ENCODE measurements around the gene CCDC13. TPM values are rescaled to one million over a fixed set of nuclear protein-coding genes. Genes with fewer than 3 reads are reported as not detected.

CCDC13 gene
- total and polyA plus RNA-seq, 4 donors, result 1.2 to 3.1 (median 1.9) TPM

GRCh38 chr3:42764115-42764514 is 8.9 kb downstream of the CCDC13 start:
- H3K4me3 ChIP-seq (ENCODE audit: low read length in 2 of 2), result no peak overlapping the region
- no peaks in the 10 kb centered on the region for H3K36me3 ChIP-seq (ENCODE audit: control insufficient read depth in 1 of 2, insufficient read depth in 2 of 2, low read length in 1 of 2)
- no peaks in the 10 kb centered on the region for H3K4me1 ChIP-seq (ENCODE audit: control insufficient read depth in 1 of 2, insufficient read depth in 2 of 2, low read length in 2 of 2)
- no peak for ATAC-seq (ENCODE audit: low FRiP score)
- H3K27me3 ChIP-seq (ENCODE audit: control insufficient read depth in 1 of 2, insufficient read depth in 2 of 2, low read length in 1 of 2), result no peaks in the 10 kb centered on the region
- intact Hi-C loops (cut with DNase I), result no loop called here
- H3K9me3 ChIP-seq (ENCODE audit: control insufficient read depth, low read length), result no peaks in the 10 kb centered on the region
- WGBS, 2 donors, result 92 to 97% methylated on average over 3 of the region's 3 CpGs
- H3K27ac ChIP-seq (ENCODE audit: low read depth in 1 of 2, low read length in 2 of 2), result no peak overlapping the region
- DNase-seq, result no peak

DNA sequence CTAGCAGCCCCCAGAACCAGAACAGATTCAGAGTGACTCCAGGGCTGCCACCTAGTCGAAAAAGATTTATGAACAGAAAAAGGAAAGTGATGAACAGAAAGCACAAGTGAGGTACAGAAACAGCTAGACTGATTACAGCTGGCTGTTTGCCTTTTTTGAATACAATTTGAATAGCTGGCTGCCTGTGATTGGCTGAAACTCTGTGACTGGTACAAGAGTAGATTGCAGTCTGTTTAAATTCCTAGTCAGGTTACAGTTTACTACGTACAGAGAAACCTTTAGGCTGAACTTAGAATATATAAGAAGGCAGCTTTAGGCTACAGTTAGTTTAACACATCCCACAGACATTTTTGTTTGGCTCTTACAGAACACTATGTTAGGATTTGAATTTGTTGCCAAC is 10.0 kb downstream of the CCDC13 start:
- no peak overlapping the region for H3K4me3 ChIP-seq (ENCODE audit: low read length in 2 of 2)
- no peak for ATAC-seq (ENCODE audit: low FRiP score)
- WGBS, 2 donors, result 0 to 10% methylated on average over 2 of the region's 2 CpGs
- no peak for DNase-seq
- no peaks in the 10 kb centered on the region for H3K36me3 ChIP-seq (ENCODE audit: control insufficient read depth in 1 of 2, insufficient read depth in 2 of 2, low read length in 1 of 2)
- H3K9me3 ChIP-seq (ENCODE audit: control insufficient read depth, low read length), result no peaks in the 10 kb centered on the region
- no peaks in the 10 kb centered on the region for H3K4me1 ChIP-seq (ENCODE audit: control insufficient read depth in 1 of 2, insufficient read depth in 2 of 2, low read length in 2 of 2)
- H3K27ac ChIP-seq (ENCODE audit: low read depth in 1 of 2, low read length in 2 of 2), result no peak overlapping the region
- intact Hi-C loops (cut with DNase I), result no loop called here
- no peaks in the 10 kb centered on the region for H3K27me3 ChIP-seq (ENCODE audit: control insufficient read depth in 1 of 2, insufficient read depth in 2 of 2, low read length in 1 of 2)

- peak; percentile 26 for ATAC-seq (ENCODE audit: low FRiP score)
- H3K4me3 ChIP-seq (ENCODE audit: low read length in 2 of 2), result no peak overlapping the region
- H3K4me1 ChIP-seq (ENCODE audit: control insufficient read depth in 1 of 2, insufficient read depth in 2 of 2, low read length in 2 of 2), result no peaks in the 10 kb centered on the region
- H3K27ac ChIP-seq (ENCODE audit: low read depth in 1 of 2, low read length in 2 of 2), result no peak overlapping the region
- intact Hi-C loops (cut with DNase I), result no loop called here
- no peaks in the 10 kb centered on the region for H3K9me3 ChIP-seq (ENCODE audit: control insufficient read depth, low read length)
- no peaks in the 10 kb centered on the region for H3K27me3 ChIP-seq (ENCODE audit: control insufficient read depth in 1 of 2, insufficient read depth in 2 of 2, low read length in 1 of 2)
- no peaks in the 10 kb centered on the region for H3K36me3 ChIP-seq (ENCODE audit: control insufficient read depth in 1 of 2, insufficient read depth in 2 of 2, low read length in 1 of 2)
- DNase-seq, result no peak
- WGBS, 2 donors, result 89% methylated on average over 6 of the region's 6 CpGs
Measured at GRCh38 chr3:42762046-42762724, 10.9 kb downstream of the CCDC13 start.

DNA sequence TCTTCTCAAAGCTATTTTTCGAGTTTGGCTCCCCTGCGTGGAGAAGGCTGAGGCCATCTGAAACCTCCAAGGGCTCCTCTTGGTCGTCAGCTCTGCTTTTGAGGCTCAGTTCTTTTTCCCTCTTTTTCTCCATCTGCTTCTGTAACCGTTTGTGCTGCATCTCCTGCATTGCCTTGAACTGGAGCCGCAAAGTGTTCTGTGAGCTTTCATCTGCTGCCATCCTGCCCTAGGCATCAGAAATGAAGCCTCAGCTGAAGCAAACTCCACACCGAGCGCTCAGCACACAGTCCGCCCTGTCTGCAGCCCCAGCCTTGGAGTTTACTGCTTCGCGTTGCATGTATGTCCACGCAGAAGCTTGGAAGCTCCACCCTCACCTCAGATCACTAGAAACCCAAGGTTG is 14.9 kb downstream of the CCDC13 start:
- WGBS, 2 donors, result 89 to 91% methylated on average over 11 of the region's 11 CpGs
- Histone ChIP-seq H3K4me3 (ENCODE audit: low read length in 2 of 2) (no peak overlapping the region), H3K36me3 (ENCODE audit: control insufficient read depth in 1 of 2, insufficient read depth in 2 of 2, low read length in 1 of 2) (no peaks in the 10 kb centered on the region), H3K9me3 (ENCODE audit: control insufficient read depth, low read length) (no peaks in the 10 kb centered on the region), H3K4me1 (ENCODE audit: control insufficient read depth in 1 of 2, insufficient read depth in 2 of 2, low read length in 2 of 2) (no peaks in the 10 kb centered on the region), H3K27me3 (ENCODE audit: control insufficient read depth in 1 of 2, insufficient read depth in 2 of 2, low read length in 1 of 2) (no peaks in the 10 kb centered on the region), H3K27ac (ENCODE audit: low read depth in 1 of 2, low read length in 2 of 2) (no peak overlapping the region)
- intact Hi-C loops (cut with DNase I), result no loop called here
- DNase-seq (no peak), ATAC-seq (ENCODE audit: low FRiP score) (no peak)

DNA sequence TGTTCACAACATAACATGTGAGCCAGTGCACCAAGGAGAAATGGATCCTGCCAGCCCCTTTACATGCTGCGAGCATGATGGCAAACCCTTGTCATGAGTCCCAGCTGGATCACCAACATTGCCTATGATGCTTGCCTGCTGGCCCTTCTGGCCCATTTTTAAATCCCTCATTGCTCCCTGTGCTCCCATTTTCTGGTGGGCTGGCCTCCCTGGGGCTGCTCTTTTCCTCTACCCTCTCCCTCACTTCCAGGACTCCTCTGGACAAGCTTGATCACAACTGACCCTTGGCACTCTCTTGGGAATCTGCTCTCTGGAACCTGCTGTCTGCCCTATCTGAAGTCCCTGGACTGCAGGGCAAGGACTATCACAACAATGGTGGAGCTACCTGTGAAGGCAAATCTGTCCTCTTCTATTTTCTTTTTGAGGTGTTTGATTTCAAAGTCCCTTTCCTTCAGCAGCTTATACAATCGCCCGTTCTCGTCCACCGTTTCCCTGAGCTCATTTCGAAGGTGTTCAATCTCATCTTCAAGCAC is 16.3 kb downstream of the CCDC13 start:
- Histone ChIP-seq H3K4me1 (ENCODE audit: control insufficient read depth in 1 of 2, insufficient read depth in 2 of 2, low read length in 2 of 2) (no peaks in the 10 kb centered on the region), H3K27me3 (ENCODE audit: control insufficient read depth in 1 of 2, insufficient read depth in 2 of 2, low read length in 1 of 2) (no peaks in the 10 kb centered on the region), H3K36me3 (ENCODE audit: control insufficient read depth in 1 of 2, insufficient read depth in 2 of 2, low read length in 1 of 2) (no peaks in the 10 kb centered on the region), H3K4me3 (ENCODE audit: low read length in 2 of 2) (no peak overlapping the region), H3K9me3 (ENCODE audit: control insufficient read depth, low read length) (no peaks in the 10 kb centered on the region), H3K27ac (ENCODE audit: low read depth in 1 of 2, low read length in 2 of 2) (no peak overlapping the region)
- intact Hi-C loops (cut with DNase I), result no loop called here
- ATAC-seq (ENCODE audit: low FRiP score) (no peak), DNase-seq (no peak)
- 96 to 97% methylated on average over 6 of the region's 6 CpGs for WGBS, 2 donors

DNA sequence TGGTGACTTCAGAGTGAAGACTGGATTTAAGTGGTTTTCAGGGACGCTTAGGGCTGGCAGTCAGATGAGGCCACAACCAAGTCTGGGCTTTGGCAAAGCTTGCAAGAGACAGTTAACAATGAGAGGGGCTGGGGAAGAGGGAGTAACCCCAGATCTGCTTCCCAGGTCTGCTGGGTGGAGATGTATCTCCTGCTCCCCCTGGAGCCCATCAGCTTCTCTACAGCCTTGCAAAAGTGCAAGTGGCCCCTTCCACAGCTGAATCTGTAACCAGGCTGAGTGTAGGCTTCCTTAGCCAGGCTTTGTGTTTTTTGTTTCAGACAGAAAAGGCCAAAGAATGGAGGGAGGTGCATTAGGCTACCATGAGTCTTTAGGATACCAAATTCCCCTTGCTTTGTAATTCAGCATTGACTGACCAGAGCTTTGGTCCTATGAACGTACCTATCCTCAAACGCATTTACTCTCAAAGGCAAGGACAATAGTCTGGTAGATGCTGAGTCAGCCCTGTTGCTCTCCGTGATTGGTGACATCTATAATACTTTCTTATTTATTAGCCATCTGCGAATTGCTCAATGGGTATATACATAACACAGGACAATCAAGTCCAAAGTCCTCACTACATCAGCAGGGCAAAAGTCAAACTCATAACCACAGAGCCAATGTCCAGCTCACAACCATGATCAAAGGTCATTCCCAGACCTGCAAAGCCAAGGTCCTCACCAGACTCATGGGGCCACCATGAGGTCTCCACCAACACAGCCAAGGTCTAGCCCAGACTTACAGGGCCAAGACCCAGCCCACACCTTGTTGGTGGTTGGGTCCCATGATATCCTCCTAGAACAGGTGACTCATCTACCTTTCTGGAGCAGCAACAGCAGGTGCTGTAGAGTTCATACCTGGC is 17.1 kb downstream of the CCDC13 start:
- no peak for ATAC-seq (ENCODE audit: low FRiP score)
- no peaks in the 10 kb centered on the region for H3K36me3 ChIP-seq (ENCODE audit: control insufficient read depth in 1 of 2, insufficient read depth in 2 of 2, low read length in 1 of 2)
- DNase-seq, result no peak
- 72 to 74% methylated on average over 5 of the region's 5 CpGs for WGBS, 2 donors
- no peaks in the 10 kb centered on the region for H3K9me3 ChIP-seq (ENCODE audit: control insufficient read depth, low read length)
- H3K27me3 ChIP-seq (ENCODE audit: control insufficient read depth in 1 of 2, insufficient read depth in 2 of 2, low read length in 1 of 2), result no peaks in the 10 kb centered on the region
- H3K4me1 ChIP-seq (ENCODE audit: control insufficient read depth in 1 of 2, insufficient read depth in 2 of 2, low read length in 2 of 2), result no peaks in the 10 kb centered on the region
- no peak overlapping the region for H3K4me3 ChIP-seq (ENCODE audit: low read length in 2 of 2)
- no peak overlapping the region for H3K27ac ChIP-seq (ENCODE audit: low read depth in 1 of 2, low read length in 2 of 2)
- intact Hi-C loops (cut with DNase I), result no loop called here

DNA sequence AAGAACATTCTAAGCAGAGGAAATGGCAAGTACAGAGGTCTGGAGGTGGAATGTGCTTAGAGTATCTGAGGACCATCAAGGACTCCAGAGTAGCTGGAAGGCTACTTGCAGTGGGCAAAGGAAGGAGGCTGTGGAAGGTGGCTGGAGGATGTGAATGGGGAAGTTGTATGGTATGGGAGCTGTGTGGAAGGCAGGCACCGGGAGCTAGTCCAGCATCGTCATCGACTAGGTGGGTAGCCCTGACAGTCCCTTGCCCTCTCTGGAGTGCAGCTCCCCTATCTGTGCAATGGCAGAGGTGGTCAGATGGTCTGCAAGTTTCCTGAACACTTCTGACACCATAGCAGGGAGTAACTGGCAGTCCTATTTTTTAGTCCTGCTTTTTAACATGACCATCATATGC is 19.3 kb downstream of the CCDC13 start:
- DNase-seq, result no peak
- no peak overlapping the region for H3K27ac ChIP-seq (ENCODE audit: low read depth in 1 of 2, low read length in 2 of 2)
- intact Hi-C loops (cut with DNase I), result loop anchor here in 1 of 2 donors (5.0 kb wide), 1 partner anchor 251 kb away; the partner anchor contains the start of gene VIPR1
- no peaks in the 10 kb centered on the region for H3K9me3 ChIP-seq (ENCODE audit: control insufficient read depth, low read length)
- no peaks in the 10 kb centered on the region for H3K27me3 ChIP-seq (ENCODE audit: control insufficient read depth in 1 of 2, insufficient read depth in 2 of 2, low read length in 1 of 2)
- no peak for ATAC-seq (ENCODE audit: low FRiP score)
- 94 to 98% methylated on average over 3 of the region's 3 CpGs for WGBS, 2 donors
- H3K36me3 ChIP-seq (ENCODE audit: control insufficient read depth in 1 of 2, insufficient read depth in 2 of 2, low read length in 1 of 2), result no peaks in the 10 kb centered on the region
- no peaks in the 10 kb centered on the region for H3K4me1 ChIP-seq (ENCODE audit: control insufficient read depth in 1 of 2, insufficient read depth in 2 of 2, low read length in 2 of 2)
- no peak overlapping the region for H3K4me3 ChIP-seq (ENCODE audit: low read length in 2 of 2)

- 94 to 96% methylated on average over 4 of the region's 4 CpGs for WGBS, 2 donors
- intact Hi-C loops (cut with DNase I), result loop anchor here in 1 of 2 donors (5.0 kb wide), 1 partner anchor 251 kb away; the partner anchor contains the start of gene VIPR1
Measured at GRCh38 chr3:42752961-42753360, 20.1 kb downstream of the CCDC13 start.

More at GRCh38 chr3:42752961-42753360, 20.1 kb downstream of the CCDC13 start:
- Histone ChIP-seq H3K36me3 (ENCODE audit: control insufficient read depth in 1 of 2, insufficient read depth in 2 of 2, low read length in 1 of 2) (no peaks in the 10 kb centered on the region), H3K4me1 (ENCODE audit: control insufficient read depth in 1 of 2, insufficient read depth in 2 of 2, low read length in 2 of 2) (no peaks in the 10 kb centered on the region), H3K27me3 (ENCODE audit: control insufficient read depth in 1 of 2, insufficient read depth in 2 of 2, low read length in 1 of 2) (no peaks in the 10 kb centered on the region), H3K9me3 (ENCODE audit: control insufficient read depth, low read length) (no peaks in the 10 kb centered on the region), H3K4me3 (ENCODE audit: low read length in 2 of 2) (no peak overlapping the region), H3K27ac (ENCODE audit: low read depth in 1 of 2, low read length in 2 of 2) (no peak overlapping the region)
- DNase-seq (no peak), ATAC-seq (ENCODE audit: low FRiP score) (no peak)

Measured in aorta (tissue), 5 donors.